ENCODE results near the gene COL4A6.
A peak's percentile ranks its signal among the peaks of the same experiment; 100 is the strongest.

Gene COL4A6

GRCh38 chrX:108235986-108236385 lies 202.2 kb downstream of the COL4A6 start:
- no peak for DNase-seq
- in situ Hi-C loops (cut with MboI; ENCODE audit: low pct_unique_long_range_greater_than_20kb, low sequenced_read_pairs): no loop called here

GRCh38 chrX:108230574-108230973 lies 207.6 kb downstream of the COL4A6 start:
- in situ Hi-C loops (cut with MboI; ENCODE audit: low pct_unique_long_range_greater_than_20kb, low sequenced_read_pairs): no loop called here
- DNase-seq: no peak

DNA sequence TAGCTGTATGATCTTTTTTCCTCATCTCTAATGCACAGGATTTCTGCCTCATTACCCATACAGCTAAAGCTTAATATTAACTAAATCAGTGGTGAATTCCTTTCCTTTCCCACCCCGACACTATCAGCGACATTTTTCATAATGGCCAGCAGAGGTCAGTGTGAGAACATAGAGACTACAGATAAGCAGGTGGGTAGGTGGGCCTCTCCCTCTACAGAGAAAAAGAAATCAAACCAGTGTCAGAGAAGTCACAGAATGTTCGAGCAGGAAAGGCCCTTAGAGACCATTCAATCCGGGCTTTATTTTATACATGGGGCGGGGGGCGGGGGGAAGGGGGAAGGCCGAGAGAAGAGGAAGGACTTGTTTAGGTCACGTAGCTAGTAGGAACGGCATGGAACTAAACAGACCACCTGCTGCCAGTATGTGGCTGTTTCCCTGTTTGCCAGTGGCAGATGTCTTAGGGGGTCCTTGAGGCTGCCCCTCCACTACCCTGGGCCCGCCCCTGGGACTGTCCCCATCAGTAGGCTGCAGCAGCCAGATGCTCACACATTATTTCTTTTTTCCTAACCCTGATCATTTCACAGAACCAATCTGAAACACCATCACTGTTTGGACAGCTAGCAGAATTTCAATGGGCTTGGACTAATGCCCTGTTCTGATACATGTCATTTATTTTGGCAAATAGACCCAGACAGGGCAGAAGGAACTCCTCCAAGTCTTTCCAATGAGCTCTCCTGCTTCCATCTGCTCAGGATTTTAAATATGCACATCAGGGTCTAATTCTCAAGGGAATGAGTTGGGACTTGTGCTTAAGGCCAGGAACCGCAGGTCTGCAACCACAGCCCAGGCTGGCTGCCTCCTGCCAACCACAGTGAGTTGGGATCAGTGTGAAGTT lies 213.2 kb downstream of the COL4A6 start:
- DNase-seq: peak; percentile 49

GRCh38 chrX:108224218-108224617 lies 214.0 kb downstream of the COL4A6 start:
- no peak for DNase-seq
- in situ Hi-C loops (cut with MboI; ENCODE audit: low pct_unique_long_range_greater_than_20kb, low sequenced_read_pairs): no loop called here

More for the DNA sequence above, 213.2 kb downstream of the COL4A6 start:
- in situ Hi-C loops (cut with MboI; ENCODE audit: low pct_unique_long_range_greater_than_20kb, low sequenced_read_pairs): no loop called here

DNA sequence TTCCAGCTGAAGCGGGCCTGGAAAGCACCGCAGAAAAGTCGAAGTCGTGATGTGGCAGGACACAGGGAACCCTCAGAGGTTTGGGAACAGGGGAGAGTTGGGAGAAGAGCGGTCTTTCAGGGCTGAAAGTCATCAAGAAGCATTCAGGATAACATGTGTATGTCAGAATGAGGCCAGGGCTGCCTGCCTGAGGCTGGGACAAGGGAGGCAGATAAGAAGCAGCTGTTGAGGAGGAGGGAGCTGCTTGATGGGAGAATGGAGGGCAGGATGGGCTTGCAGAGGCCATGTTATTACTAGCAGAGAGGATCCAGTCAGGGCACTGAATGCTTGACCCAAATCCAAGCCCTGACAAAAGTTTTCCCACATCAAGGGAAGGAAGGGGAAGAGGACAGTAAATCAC lies 214.6 kb downstream of the COL4A6 start:
- DNase-seq: no peak
- in situ Hi-C loops (cut with MboI; ENCODE audit: low pct_unique_long_range_greater_than_20kb, low sequenced_read_pairs): no loop called here

GRCh38 chrX:108221301-108221864 lies 216.8 kb downstream of the COL4A6 start:
- DNase-seq: no peak
- in situ Hi-C loops (cut with MboI; ENCODE audit: low pct_unique_long_range_greater_than_20kb, low sequenced_read_pairs): no loop called here

DNA sequence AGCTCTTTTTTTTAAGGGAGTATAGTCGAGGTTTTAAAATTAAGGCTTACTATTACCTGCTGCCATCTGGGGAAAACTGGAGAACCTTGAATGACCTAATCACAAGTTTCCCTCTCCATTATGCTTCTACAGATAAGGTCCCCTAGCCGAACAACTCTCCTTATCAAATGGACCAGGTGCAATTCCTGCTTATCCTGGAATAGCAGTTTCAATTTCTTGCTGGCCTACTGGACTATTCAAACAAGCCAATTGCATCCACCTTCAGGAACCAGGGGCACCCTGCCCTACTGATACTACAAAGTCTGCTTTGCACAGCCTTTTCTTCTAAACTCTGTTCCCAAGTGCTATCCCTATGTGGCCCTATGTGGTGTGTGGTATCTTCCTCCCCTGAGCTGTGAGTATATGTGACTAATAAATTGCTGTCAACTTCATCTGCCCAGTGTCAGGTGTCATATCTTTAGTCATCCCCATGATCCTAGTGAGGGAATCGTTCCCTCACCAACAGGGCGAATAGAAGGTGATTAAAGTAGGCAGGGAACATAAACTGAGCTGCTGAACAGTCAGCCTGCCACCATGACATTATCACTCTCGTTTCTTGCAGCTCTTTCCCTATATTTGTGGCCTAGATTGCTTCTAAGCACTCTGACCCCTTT lies 218.1 kb downstream of the COL4A6 start:
- no peak for DNase-seq
- in situ Hi-C loops (cut with MboI; ENCODE audit: low pct_unique_long_range_greater_than_20kb, low sequenced_read_pairs): no loop called here

- in situ Hi-C loops (cut with MboI; ENCODE audit: low pct_unique_long_range_greater_than_20kb, low sequenced_read_pairs): no loop called here
- DNase-seq: no peak
Measured at GRCh38 chrX:108217876-108218275, 220.3 kb downstream of the COL4A6 start.

DNA sequence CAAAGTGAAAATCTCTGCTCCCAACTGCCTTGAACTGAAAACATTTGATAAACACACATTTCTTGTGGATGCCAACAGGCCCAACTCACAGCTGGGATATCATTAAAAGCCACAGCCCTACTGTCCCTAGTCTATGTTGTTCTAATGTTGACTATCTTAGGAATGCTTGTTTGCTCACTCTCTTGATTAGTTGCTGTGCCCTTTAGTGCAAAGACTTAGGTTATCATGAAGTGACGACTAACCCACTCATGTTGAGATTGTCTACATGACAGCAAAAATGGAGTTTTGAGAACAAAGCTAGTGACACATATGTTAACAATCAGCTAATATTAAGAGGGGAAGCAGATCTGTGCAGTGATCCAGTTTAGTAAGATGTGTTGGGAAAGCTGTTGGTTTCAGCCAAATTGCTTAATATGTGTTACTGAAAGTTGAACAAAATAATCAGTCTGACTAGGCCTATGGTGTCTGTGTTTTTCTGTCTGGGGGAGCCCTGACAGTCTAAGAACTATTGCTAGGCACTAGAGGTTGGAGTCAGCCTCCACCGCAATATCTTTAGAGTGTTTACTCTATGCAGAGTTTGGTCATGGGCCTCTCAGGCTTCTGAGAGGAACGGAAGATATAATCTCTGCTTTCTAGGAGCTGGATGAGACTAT lies 221.2 kb downstream of the COL4A6 start:
- DNase-seq: no peak
- in situ Hi-C loops (cut with MboI; ENCODE audit: low pct_unique_long_range_greater_than_20kb, low sequenced_read_pairs): no loop called here

DNA sequence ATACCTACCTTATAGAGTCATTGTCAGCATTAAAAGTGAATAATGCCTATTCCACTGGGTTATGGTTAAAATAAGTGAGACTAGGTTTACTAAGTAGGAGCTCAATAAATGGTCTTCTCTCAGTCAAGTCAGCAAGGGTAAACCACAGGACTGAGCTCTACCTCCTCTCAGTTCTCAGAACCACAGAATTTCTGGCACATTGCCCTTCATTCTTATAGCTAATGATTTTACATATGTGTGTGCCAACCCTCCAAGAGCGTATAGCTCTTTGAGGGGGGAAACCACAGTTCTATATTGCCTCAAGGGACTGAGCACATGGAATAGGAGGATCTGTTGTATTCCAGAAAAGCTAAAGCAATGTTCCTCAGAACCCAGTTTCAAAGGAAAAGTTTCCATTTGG lies 221.8 kb downstream of the COL4A6 start:
- no peak for DNase-seq
- in situ Hi-C loops (cut with MboI; ENCODE audit: low pct_unique_long_range_greater_than_20kb, low sequenced_read_pairs): no loop called here

GRCh38 chrX:108211301-108211700 lies 226.9 kb downstream of the COL4A6 start:
- no peak for DNase-seq
- in situ Hi-C loops (cut with MboI; ENCODE audit: low pct_unique_long_range_greater_than_20kb, low sequenced_read_pairs): no loop called here

DNA sequence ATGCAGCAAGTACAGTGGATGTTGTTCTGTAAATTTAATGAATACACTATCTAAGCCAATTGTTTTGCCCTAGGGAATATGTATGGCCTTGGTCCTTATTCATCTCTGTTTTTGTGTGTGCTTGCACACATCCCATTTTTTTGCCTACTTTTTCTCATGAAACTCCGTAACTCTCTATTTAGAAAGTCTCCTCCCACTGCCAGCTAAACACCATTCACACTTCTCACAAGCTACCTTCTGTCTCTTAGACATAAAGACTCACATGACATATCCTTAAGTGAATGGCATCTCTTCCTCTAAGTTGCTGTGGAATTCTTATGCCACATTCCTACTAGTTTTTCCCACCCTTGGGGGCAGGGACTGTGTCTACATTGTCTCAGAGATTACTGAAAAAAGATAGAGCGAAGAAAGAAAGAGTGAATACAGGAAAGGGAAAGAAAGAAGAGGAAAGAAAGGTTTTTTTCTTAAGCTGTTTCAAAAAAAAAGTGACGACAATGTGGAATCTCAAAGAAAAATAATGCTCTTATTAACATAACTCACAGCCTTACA lies 229.1 kb downstream of the COL4A6 start:
- in situ Hi-C loops (cut with MboI; ENCODE audit: low pct_unique_long_range_greater_than_20kb, low sequenced_read_pairs): no loop called here
- DNase-seq: no peak

DNA sequence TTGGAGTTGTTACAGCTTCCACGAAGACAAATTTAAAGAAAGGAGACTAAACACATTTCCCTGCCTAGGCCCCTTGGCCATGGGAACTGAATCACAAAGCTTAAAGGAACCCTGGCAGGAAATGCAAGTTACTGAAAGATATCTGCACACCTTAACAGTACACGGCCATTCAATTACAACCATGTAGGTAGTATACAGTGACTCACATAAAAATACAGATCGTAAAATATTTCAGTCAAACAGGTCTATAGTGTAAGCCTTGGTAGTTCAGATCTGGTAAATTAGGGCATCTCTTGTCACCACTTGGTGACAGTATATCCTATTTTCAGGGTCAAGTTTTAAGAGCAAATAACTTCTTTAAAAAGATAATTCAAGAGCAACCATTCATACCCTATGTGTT lies 234.7 kb downstream of the COL4A6 start:
- in situ Hi-C loops (cut with MboI; ENCODE audit: low pct_unique_long_range_greater_than_20kb, low sequenced_read_pairs): no loop called here

GRCh38 chrX:108199691-108200090 lies 238.5 kb downstream of the COL4A6 start:
- in situ Hi-C loops (cut with MboI; ENCODE audit: low pct_unique_long_range_greater_than_20kb, low sequenced_read_pairs): no loop called here
- DNase-seq: peak; percentile 53

More for the DNA sequence above, 234.7 kb downstream of the COL4A6 start:
- no peak for DNase-seq

GRCh38 chrX:108199041-108199440 lies 239.2 kb downstream of the COL4A6 start:
- no peak for DNase-seq
- in situ Hi-C loops (cut with MboI; ENCODE audit: low pct_unique_long_range_greater_than_20kb, low sequenced_read_pairs): no loop called here

- in situ Hi-C loops (cut with MboI; ENCODE audit: low pct_unique_long_range_greater_than_20kb, low sequenced_read_pairs): no loop called here
- DNase-seq: no peak
Measured at GRCh38 chrX:108198420-108198819, 239.8 kb downstream of the COL4A6 start.

DNA sequence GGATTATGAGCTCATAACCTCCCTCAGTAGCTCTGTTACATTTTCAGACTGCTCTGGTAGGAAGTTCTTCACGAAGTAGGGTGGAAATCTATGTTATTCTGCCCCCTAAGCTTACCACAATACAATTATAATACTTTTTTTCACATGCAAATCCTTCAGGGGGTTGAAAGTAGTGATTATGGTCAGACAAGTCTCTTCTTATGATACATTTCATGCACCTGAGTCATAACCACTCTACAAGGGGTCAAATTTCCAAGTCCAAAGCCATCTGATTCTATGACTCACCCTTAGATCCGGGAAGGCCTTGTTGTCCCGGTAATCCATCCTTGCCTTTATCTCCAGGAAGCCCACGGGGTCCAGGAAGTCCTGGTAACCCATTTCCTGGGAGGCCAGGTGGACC lies 251.4 kb downstream of the COL4A6 start:
- DNase-seq: no peak
- in situ Hi-C loops (cut with MboI; ENCODE audit: low pct_unique_long_range_greater_than_20kb, low sequenced_read_pairs): no loop called here

DNA sequence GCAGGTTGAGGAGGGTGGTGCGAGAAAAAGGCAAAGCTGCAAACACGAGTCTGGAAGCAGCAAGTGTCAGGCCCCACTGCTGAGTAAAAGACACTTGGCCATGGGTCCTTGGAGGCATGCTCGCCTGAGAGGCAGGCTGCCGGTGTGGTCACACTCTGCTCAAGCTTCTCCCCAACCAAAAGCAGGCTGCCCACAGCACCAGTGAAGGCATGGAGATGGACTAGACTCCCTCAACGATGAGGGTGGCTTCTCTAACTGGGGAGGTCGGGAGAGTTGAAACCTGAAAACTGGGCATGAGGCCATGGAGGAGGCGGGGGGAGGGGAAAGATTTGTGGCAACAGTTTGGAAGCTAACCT lies 260.1 kb downstream of the COL4A6 start:
- DNase-seq: no peak

GRCh38 chrX:108177351-108178142 lies 260.7 kb downstream of the COL4A6 start:
- DNase-seq: no peak

More for the DNA sequence above, 260.1 kb downstream of the COL4A6 start:
- in situ Hi-C loops (cut with MboI; ENCODE audit: low pct_unique_long_range_greater_than_20kb, low sequenced_read_pairs): no loop called here

More at GRCh38 chrX:108177351-108178142, 260.7 kb downstream of the COL4A6 start:
- in situ Hi-C loops (cut with MboI; ENCODE audit: low pct_unique_long_range_greater_than_20kb, low sequenced_read_pairs): no loop called here
